Testis (tissue), 2 donors: ENCODE data around the gene PKNOX2.

Experiments used
- POLR2A ChIP-seq: fragments of 450-650 bp; IDR thresholded peaks from one replicate; pipeline ENCODE4 v1.6.1; 2017; ENCODE audit warnings: antibody characterized with exemption, mild to moderate bottlenecking, moderate library complexity
- TF ChIP-seq, protein P1 (sequence below), 3 experiments: fragments of 450-650 bp in 2 of 3; fragments of 200-600 bp in 1 of 3; sonication (generic) in 1 of 3; IDR thresholded peaks; one replicate each; pipeline ENCODE4 v1.5.1; 2016 to 2019; ENCODE audit warnings: antibody characterized with exemption in 3 of 3, mild to moderate bottlenecking in 2 of 3, moderate library complexity in 1 of 3

DNA sequence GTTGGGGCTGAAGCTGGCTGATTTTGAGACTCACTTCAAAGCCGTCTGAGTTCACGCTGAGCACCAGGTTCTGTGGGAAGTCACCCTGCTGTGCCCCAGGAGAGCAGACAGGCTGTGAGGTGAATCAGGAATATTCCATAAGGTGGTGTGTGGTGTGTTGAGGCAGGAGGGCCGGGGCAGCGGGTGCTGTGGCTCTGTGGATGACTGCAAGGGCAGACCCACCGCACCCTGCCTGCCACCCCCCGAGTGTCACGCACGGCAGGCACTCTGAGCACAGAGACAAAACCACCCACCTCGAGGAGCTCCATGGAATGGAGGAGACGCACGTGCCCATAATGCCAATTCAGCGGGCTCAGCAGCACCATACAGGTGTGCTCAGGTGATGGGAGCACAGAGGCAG is 147.8 kb downstream of the PKNOX2 start:
- TF ChIP-seq, protein P1, sequence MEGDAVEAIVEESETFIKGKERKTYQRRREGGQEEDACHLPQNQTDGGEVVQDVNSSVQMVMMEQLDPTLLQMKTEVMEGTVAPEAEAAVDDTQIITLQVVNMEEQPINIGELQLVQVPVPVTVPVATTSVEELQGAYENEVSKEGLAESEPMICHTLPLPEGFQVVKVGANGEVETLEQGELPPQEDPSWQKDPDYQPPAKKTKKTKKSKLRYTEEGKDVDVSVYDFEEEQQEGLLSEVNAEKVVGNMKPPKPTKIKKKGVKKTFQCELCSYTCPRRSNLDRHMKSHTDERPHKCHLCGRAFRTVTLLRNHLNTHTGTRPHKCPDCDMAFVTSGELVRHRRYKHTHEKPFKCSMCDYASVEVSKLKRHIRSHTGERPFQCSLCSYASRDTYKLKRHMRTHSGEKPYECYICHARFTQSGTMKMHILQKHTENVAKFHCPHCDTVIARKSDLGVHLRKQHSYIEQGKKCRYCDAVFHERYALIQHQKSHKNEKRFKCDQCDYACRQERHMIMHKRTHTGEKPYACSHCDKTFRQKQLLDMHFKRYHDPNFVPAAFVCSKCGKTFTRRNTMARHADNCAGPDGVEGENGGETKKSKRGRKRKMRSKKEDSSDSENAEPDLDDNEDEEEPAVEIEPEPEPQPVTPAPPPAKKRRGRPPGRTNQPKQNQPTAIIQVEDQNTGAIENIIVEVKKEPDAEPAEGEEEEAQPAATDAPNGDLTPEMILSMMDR (IDR thresholded peaks at IDR 0.05) = no peak
- no peak for TF ChIP-seq POLR2A
